ENCODE data around the gene FANCG. TPM values are rescaled to one million over a fixed set of nuclear protein-coding genes. Genes with fewer than 3 reads are reported as not detected.

FANCG gene
- total RNA-seq, 1 donor from 2014 or later: 4.2 TPM

- DNase-seq (ENCODE audit: missing footprints): no peak
- no peak for ATAC-seq
- intact Hi-C loops (cut with DNase I): no loop called here
Observed at GRCh38 chr9:35042081-35042604, 37.6 kb downstream of the FANCG start.

GRCh38 chr9:35035851-35036701 lies 43.7 kb downstream of the FANCG start:
- DNase-seq (ENCODE audit: missing footprints) (peak; percentile 82), ATAC-seq (peak; percentile 73)
- intact Hi-C loops (cut with DNase I): no loop called here

- ATAC-seq (no peak), DNase-seq (ENCODE audit: missing footprints) (no peak)
- intact Hi-C loops (cut with DNase I): no loop called here
Observed at GRCh38 chr9:35033101-35033500, 46.6 kb downstream of the FANCG start.

- no peak for DNase-seq (ENCODE audit: missing footprints)
- intact Hi-C loops (cut with DNase I): no loop called here
- no peak for ATAC-seq
Observed at GRCh38 chr9:35029852-35030251, 49.9 kb downstream of the FANCG start.

GRCh38 chr9:35029241-35029640 lies 50.5 kb downstream of the FANCG start:
- intact Hi-C loops (cut with DNase I): no loop called here
- ATAC-seq (no peak), DNase-seq (ENCODE audit: missing footprints) (no peak)

GRCh38 chr9:35028341-35028740 lies 51.4 kb downstream of the FANCG start:
- no peak for DNase-seq (ENCODE audit: missing footprints)
- ATAC-seq: no peak
- intact Hi-C loops (cut with DNase I): no loop called here

- ATAC-seq (no peak), DNase-seq (ENCODE audit: missing footprints) (no peak)
- intact Hi-C loops (cut with DNase I): no loop called here
Observed at GRCh38 chr9:35027860-35028259, 51.9 kb downstream of the FANCG start.

- no peak for DNase-seq (ENCODE audit: missing footprints)
- intact Hi-C loops (cut with DNase I): no loop called here
- no peak for ATAC-seq
Observed at GRCh38 chr9:35027374-35027773, 52.4 kb downstream of the FANCG start.

- intact Hi-C loops (cut with DNase I): no loop called here
- DNase-seq (ENCODE audit: missing footprints) (no peak), ATAC-seq (no peak)
Observed at GRCh38 chr9:35026671-35027070, 53.1 kb downstream of the FANCG start.

Other genes with a start within 250 kb of the FANCG start
- gene PHF24, start 121.7 kb downstream of the FANCG start, total RNA-seq: 0.22 TPM
- 66.5 TPM for gene DNAJB5, start 90.2 kb downstream of the FANCG start, total RNA-seq
- 258 TPM for gene VCP, start 7.3 kb downstream of the FANCG start, total RNA-seq
- 8.5 TPM for gene PIGO, start 16.6 kb upstream of the FANCG start, total RNA-seq
- 156 TPM for gene STOML2, start 23.2 kb upstream of the FANCG start, total RNA-seq
- 15.5 TPM for gene ATOSB, start 35.9 kb upstream of the FANCG start, total RNA-seq
- gene UNC13B, start 82.1 kb upstream of the FANCG start, total RNA-seq: 27.4 TPM

Data from Right ventricle myocardium inferior (tissue), 1 donor.